ENCODE measurements around the gene ZBTB17. TPM values are rescaled to one million over a fixed set of nuclear protein-coding genes. Genes with fewer than 3 reads are reported as not detected.

The ZBTB17 gene
- total and polyA plus RNA-seq, 10 of the 15 experiments (the other 5 are each of a cell fraction or from before 2014, with no cell fraction given): 0.87 to 59.4 (median 38.7) TPM

DNA sequence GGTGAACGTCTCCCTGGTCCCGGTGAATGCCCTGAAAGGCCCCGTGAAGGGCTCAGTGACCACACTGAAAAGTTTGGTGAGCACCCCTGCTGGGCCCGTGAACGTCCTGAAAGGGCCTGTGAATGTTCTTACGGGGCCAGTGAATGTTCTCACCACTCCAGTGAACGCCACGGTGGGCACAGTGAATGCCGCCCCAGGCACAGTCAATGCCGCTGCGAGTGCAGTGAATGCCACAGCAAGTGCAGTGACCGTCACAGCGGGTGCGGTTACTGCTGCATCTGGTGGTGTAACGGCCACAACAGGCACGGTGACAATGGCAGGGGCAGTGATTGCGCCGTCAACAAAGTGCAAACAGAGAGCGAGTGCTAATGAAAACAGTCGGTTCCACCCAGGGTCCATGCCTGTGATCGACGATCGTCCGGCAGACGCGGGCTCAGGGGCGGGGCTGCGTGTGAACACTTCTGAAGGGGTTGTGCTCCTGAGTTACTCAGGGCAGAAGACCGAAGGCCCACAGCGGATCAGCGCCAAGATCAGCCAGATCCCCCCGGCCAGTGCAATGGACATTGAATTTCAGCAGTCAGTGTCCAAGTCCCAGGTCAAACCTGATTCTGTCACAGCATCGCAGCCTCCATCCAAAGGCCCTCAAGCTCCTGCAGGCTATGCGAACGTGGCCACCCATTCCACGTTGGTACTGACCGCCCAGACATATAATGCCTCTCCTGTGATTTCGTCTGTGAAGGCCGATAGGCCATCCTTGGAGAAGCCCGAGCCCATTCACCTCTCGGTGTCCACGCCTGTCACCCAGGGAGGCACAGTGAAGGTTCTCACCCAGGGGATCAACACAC lies 41.5 kb downstream of the ZBTB17 start (continued):
- no peak for TF ChIP-seq BCL11A (IDR thresholded peaks at IDR 0.05; ENCODE audit: low read depth, low read length)
- TF ChIP-seq IRF4 (IDR thresholded peaks at IDR 0.05; ENCODE audit: low read depth, low read length): no peak
- TF ChIP-seq NR2C2 (IDR thresholded peaks at IDR 0.05; ENCODE audit: borderline replicate concordance, control insufficient read depth, insufficient read length, low read depth): no peak
- TF ChIP-seq ASH2L (IDR thresholded peaks at IDR 0.05; ENCODE audit: borderline replicate concordance, low read depth): no peak
- no peak for TF ChIP-seq IKZF1 (conservative IDR thresholded peaks at IDR 0.05)
- no peak for TF ChIP-seq EGR1 (IDR thresholded peaks at IDR 0.05; ENCODE audit: borderline replicate concordance in 1 of 2, low read depth in 2 of 2, low read length in 2 of 2)
- TF ChIP-seq YY1 (IDR thresholded peaks at IDR 0.05; ENCODE audit: low read depth, low read length): no peak
- TF ChIP-seq ZNF592 (IDR thresholded peaks at IDR 0.05): no peak
- TF ChIP-seq, protein P1, sequence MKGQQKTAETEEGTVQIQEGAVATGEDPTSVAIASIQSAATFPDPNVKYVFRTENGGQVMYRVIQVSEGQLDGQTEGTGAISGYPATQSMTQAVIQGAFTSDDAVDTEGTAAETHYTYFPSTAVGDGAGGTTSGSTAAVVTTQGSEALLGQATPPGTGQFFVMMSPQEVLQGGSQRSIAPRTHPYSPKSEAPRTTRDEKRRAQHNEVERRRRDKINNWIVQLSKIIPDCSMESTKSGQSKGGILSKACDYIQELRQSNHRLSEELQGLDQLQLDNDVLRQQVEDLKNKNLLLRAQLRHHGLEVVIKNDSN (IDR thresholded peaks at IDR 0.05; ENCODE audit: borderline replicate concordance, extremely low read length, insufficient read depth, low read depth, low read length): no peak
- TF ChIP-seq ZNF207 (IDR thresholded peaks at IDR 0.05; ENCODE audit: borderline replicate concordance): no peak
- TF ChIP-seq MTA2 (IDR thresholded peaks at IDR 0.05; ENCODE audit: low read depth): no peak
- TF ChIP-seq SMAD1 (IDR thresholded peaks at IDR 0.05; ENCODE audit: low read depth, partially characterized antibody): no peak
